DND-41 (cell line): ENCODE results near the gene HSF2BP.

Experiments
- ATAC-seq: fragments of 200-7000 bp; cut with Tn5 transposase; 3 replicates; pipeline ENCODE4 v1.9.1; 2021; ENCODE audit warnings: low read depth; ENCODE audit not compliant: insufficient read depth
- DNase-seq: peaks from one replicate; pipeline ENCODE4 v3.0.0-alpha.2; 2020
- H2AFZ ChIP-seq: 2 replicates; pipeline ENCODE4 v1.6.0; 2012; ENCODE audit warnings: low read depth, low read length
- H3K27ac ChIP-seq: 2 replicates; pipeline ENCODE4 v1.5.1; 2012; ENCODE audit warnings: low read length, inconsistent platforms
- H3K27me3 ChIP-seq: fragments of 200-600 bp; sonication (generic); 2 replicates; pipeline ENCODE4 v1.6.0; 2012; ENCODE audit warnings: low read length, mild to moderate bottlenecking, inconsistent platforms; ENCODE audit not compliant: insufficient read depth, poor library complexity
- H3K36me3 ChIP-seq: 2 replicates; pipeline ENCODE4 v1.5.1; 2012; ENCODE audit warnings: low read length, inconsistent platforms; ENCODE audit not compliant: insufficient read depth
- H3K4me1 ChIP-seq: 2 replicates; pipeline ENCODE4 v1.5.1; 2012; ENCODE audit warnings: mild to moderate bottlenecking, low read length; ENCODE audit not compliant: insufficient read depth
- H3K4me2 ChIP-seq: 2 replicates; pipeline ENCODE4 v1.6.0; 2012; ENCODE audit warnings: mild to moderate bottlenecking, moderate library complexity, low read length, inconsistent platforms; ENCODE audit not compliant: insufficient read depth
- H3K4me3 ChIP-seq, 2 experiments: fragments of 200-600 bp in 1 of 2; shearing (Covaris generic) in 1 of 2; 2 replicates each; pipeline ENCODE4 v1.5.1; 2012 to 2016; ENCODE audit warnings: inconsistent platforms in 2 of 2, low read length in 2 of 2, mild to moderate bottlenecking in 2 of 2, low read depth in 1 of 2, moderate library complexity in 1 of 2
- H3K79me2 ChIP-seq: 2 replicates; pipeline ENCODE4 v1.6.0; 2012; ENCODE audit warnings: low read length, inconsistent platforms; ENCODE audit not compliant: insufficient read depth
- H3K9ac ChIP-seq: 2 replicates; pipeline ENCODE4 v1.6.0; 2012; ENCODE audit warnings: low read depth, mild to moderate bottlenecking, inconsistent platforms, low read length, moderate library complexity
- H3K9me3 ChIP-seq: 2 replicates; pipeline ENCODE4 v1.5.1; 2012; ENCODE audit warnings: low read length, moderate library complexity, mild to moderate bottlenecking, inconsistent platforms; ENCODE audit not compliant: insufficient read depth, severe bottlenecking
- H4K20me1 ChIP-seq: 2 replicates; pipeline ENCODE4 v1.6.0; 2012; ENCODE audit warnings: low read length; ENCODE audit not compliant: insufficient read depth
- CTCF ChIP-seq: IDR thresholded peaks from 2 replicates; pipeline ENCODE4 v1.5.1; 2012; ENCODE audit warnings: borderline replicate concordance, low read length, moderate library complexity, mild to moderate bottlenecking; ENCODE audit not compliant: poor library complexity, severe bottlenecking; ENCODE audit errors: extremely low read depth
- EZH2 ChIP-seq: IDR thresholded peaks from 3 replicates; pipeline ENCODE4 v1.6.1; 2012; ENCODE audit warnings: borderline replicate concordance, low read depth, mild to moderate bottlenecking, moderate library complexity, low read length, inconsistent platforms; ENCODE audit not compliant: severe bottlenecking

HSF2BP gene

DNA sequence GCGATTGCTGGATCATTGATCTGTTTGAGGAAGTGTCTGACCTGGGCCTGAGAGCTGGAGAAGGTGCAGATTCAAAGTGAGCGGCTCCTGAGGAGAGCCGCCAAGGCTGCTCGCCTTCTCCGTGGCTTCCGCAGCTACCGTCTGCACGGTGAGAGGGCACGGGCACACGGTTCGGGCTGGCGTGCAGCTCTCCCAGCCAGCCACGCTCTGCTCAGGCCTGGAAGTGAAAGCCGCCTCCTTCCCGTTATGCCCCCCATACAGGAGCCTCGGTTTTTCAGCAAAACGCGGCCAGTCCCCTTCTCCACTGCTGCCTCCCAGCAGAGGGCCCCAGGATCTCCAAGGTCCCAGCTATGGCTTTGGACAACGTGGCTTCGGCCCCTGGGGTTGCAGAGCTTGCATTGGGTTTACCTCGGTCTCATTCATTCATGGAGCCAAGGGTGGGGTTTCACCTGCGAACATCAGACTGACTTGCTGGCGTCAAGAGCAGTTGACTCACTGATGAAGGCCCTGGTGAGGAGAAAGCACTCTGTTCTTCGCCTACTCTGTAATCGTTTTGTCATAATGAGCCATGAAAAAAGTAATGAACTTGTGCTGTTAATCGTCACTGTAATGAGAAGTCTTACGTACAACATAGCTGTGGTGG, 35.3 kb upstream of the HSF2BP start:
- peaks cover 68% of the 10 kb centered on the region for H3K36me3 ChIP-seq
- TF ChIP-seq CTCF (no peak), EZH2 (no peak)
- H2AFZ ChIP-seq: no peak overlapping the region
- H3K27me3 ChIP-seq: no peaks in the 10 kb centered on the region
- no peaks in the 10 kb centered on the region; the same call in none of the 2 replicates for H4K20me1 ChIP-seq
- H3K79me2 ChIP-seq: no peaks in the 10 kb centered on the region
- H3K9me3 ChIP-seq: no peaks in the 10 kb centered on the region
- H3K4me1 ChIP-seq: no peaks in the 10 kb centered on the region
- DNase-seq (no peak), ATAC-seq (no peak)
- no peak overlapping the region for H3K4me3 ChIP-seq
- H3K4me2 ChIP-seq: no peak overlapping the region
- H3K27ac ChIP-seq: no peak overlapping the region
- H3K9ac ChIP-seq: no peak overlapping the region

DNA sequence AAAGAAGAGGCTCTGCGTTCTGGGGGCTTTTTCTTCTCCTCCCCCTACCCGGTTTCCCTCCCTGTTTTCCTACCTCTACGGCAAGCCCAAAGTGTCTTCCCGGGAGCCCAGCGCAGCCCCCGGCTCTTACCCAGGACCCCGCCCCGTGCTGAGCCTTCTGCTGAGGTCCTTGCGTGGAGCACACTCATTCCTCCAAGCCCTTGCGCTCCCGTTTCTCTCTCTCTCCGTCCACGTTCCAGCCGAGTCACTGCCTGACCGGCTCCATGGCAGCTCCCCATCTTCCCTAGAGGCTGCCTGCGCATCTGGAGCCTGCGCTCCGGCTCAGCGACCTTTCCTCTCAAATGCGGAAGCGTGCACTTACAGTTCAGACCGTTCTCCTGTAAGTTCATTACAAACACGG, 34.7 kb upstream of the HSF2BP start:
- no peaks in the 10 kb centered on the region; the same call in none of the 2 replicates for H4K20me1 ChIP-seq
- no peaks in the 10 kb centered on the region for H3K27me3 ChIP-seq
- H3K4me2 ChIP-seq: no peak overlapping the region
- no peaks in the 10 kb centered on the region for H3K4me1 ChIP-seq
- no peak overlapping the region for H3K27ac ChIP-seq
- peaks cover 74% of the 10 kb centered on the region for H3K36me3 ChIP-seq
- H3K9me3 ChIP-seq: no peaks in the 10 kb centered on the region
- ATAC-seq (no peak), DNase-seq (no peak)
- no peak overlapping the region for H2AFZ ChIP-seq
- H3K9ac ChIP-seq: no peak overlapping the region
- TF ChIP-seq EZH2 (no peak), CTCF (no peak)
- H3K4me3 ChIP-seq: no peak overlapping the region
- no peaks in the 10 kb centered on the region for H3K79me2 ChIP-seq

DNA sequence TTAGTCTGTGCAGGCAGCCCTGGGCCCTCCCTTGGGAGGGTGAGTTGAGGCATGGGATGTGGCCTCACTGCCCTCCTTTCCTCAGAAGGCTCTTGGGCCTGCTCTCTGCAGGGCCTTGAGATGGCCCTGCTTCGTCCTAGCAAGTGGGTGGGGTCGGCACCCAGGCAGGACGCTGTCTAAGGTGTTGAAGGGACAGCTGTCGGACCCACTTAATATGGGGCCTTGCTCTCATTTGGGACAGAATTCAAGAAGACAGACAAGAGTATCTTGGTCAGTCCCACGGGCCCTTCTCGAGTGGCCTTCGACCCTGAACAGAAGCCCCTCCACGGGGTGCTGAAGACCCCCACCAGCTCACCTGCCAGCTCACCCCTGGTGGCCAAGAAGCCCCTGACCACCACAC, 33.7 kb upstream of the HSF2BP start:
- H3K79me2 ChIP-seq: no peaks in the 10 kb centered on the region
- peaks cover 84% of the 10 kb centered on the region for H3K36me3 ChIP-seq
- ATAC-seq (no peak), DNase-seq (no peak)
- no peaks in the 10 kb centered on the region for H3K9me3 ChIP-seq
- H3K4me1 ChIP-seq: no peaks in the 10 kb centered on the region
- no peak overlapping the region for H3K9ac ChIP-seq
- no peak overlapping the region for H3K27ac ChIP-seq
- H3K27me3 ChIP-seq: no peaks in the 10 kb centered on the region
- no peak overlapping the region for H3K4me3 ChIP-seq
- no peaks in the 10 kb centered on the region; the same call in none of the 2 replicates for H4K20me1 ChIP-seq
- no peak for TF ChIP-seq EZH2
- H2AFZ ChIP-seq: no peak overlapping the region
- no peak overlapping the region for H3K4me2 ChIP-seq

DNA sequence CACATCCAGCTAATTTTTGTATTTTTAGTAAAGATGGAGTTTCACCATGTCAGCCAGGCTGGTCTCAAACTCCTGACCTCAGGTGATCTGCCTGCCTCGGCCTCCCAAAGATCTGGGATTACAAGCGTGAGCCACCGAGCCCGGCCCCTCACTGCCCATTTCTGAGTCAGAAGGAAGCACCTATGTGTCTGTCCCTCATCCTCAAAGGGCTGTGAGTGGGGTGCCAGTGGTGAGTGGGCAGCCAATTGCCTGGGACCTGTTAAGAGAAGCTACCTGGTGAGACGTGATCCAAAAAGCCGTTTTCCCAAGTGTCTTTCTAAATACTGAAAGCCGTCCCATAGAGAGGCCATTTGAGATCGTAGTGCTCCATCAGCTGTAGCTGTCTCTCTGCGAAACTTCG, 32.5 kb upstream of the HSF2BP start:
- no peak for DNase-seq

More for the DNA sequence above, 32.5 kb upstream of the HSF2BP start:
- Histone ChIP-seq H2AFZ (no peak overlapping the region), H3K79me2 (no peaks in the 10 kb centered on the region), H3K4me2 (no peak overlapping the region), H3K27me3 (no peaks in the 10 kb centered on the region), H3K4me3 (no peak overlapping the region), H3K4me1 (no peaks in the 10 kb centered on the region), H3K27ac (no peak overlapping the region), H3K9ac (no peak overlapping the region), H3K9me3 (no peaks in the 10 kb centered on the region), H3K36me3 (peaks cover 96% of the 10 kb centered on the region), H4K20me1 (no peaks in the 10 kb centered on the region; the same call in none of the 2 replicates)
- no peak for ATAC-seq
- TF ChIP-seq CTCF (no peak), EZH2 (no peak)
